ENCODE results near the gene EMILIN3. TPM values are rescaled to one million over a fixed set of nuclear protein-coding genes. Genes with fewer than 3 reads are reported as not detected.

EMILIN3 gene
- total RNA-seq, 1 donor from 2014 or later = 4.2 TPM

DNA sequence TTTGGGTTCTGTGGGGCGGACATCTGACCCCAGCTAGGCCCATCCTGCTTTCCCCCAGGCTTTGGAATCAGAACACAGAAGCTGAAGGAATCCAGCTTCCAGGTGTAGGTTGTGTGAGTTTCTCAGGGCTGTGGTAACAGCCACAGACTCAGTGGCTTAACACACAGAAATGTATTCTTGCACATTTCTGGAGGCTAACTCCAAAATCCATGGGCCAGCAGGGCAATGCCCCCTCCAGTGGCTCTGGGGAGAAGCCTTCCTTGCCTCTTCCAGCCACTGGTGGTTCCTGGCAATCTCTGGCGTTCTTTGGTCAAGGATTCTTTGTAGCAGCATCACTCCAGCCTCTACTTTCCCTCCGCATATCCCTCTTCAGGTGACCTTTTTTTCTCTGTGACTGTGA lies 1.3 kb upstream of the EMILIN3 start:
- H3K36me3 ChIP-seq = no peaks in the 10 kb centered on the region
- TF ChIP-seq, protein P1, sequence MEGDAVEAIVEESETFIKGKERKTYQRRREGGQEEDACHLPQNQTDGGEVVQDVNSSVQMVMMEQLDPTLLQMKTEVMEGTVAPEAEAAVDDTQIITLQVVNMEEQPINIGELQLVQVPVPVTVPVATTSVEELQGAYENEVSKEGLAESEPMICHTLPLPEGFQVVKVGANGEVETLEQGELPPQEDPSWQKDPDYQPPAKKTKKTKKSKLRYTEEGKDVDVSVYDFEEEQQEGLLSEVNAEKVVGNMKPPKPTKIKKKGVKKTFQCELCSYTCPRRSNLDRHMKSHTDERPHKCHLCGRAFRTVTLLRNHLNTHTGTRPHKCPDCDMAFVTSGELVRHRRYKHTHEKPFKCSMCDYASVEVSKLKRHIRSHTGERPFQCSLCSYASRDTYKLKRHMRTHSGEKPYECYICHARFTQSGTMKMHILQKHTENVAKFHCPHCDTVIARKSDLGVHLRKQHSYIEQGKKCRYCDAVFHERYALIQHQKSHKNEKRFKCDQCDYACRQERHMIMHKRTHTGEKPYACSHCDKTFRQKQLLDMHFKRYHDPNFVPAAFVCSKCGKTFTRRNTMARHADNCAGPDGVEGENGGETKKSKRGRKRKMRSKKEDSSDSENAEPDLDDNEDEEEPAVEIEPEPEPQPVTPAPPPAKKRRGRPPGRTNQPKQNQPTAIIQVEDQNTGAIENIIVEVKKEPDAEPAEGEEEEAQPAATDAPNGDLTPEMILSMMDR (IDR thresholded peaks at IDR 0.05; ENCODE audit: borderline replicate concordance) = no peak
- intact Hi-C loops (cut with micrococcal nuclease) = no loop called here
- peaks cover 41% of the 10 kb centered on the region for H3K27me3 ChIP-seq (ENCODE audit: low read depth)
- no peak overlapping the region for H3K27ac ChIP-seq (replicated peaks)
- no peak for DNase-seq
- H3K4me3 ChIP-seq = no peak overlapping the region
- H3K4me1 ChIP-seq = peaks cover 18% of the 10 kb centered on the region
- peaks cover 8% of the 10 kb centered on the region for H3K9me3 ChIP-seq (replicated peaks)

GRCh38 chr20:41367393-41367695 lies 726 bp upstream of the EMILIN3 start:
- no peak for DNase-seq
- H3K4me3 ChIP-seq = peak overlapping the region; percentile 64
- H3K27me3 ChIP-seq (ENCODE audit: low read depth) = peaks cover 41% of the 10 kb centered on the region
- intact Hi-C loops (cut with micrococcal nuclease) = no loop called here
- TF ChIP-seq, protein P1 (IDR thresholded peaks at IDR 0.05; ENCODE audit: borderline replicate concordance) = no peak
- H3K4me1 ChIP-seq = peaks cover 24% of the 10 kb centered on the region
- no peaks in the 10 kb centered on the region for H3K36me3 ChIP-seq
- H3K27ac ChIP-seq (replicated peaks) = peak overlapping the region; percentile 59
- H3K9me3 ChIP-seq (replicated peaks) = peaks cover 8% of the 10 kb centered on the region

DNA sequence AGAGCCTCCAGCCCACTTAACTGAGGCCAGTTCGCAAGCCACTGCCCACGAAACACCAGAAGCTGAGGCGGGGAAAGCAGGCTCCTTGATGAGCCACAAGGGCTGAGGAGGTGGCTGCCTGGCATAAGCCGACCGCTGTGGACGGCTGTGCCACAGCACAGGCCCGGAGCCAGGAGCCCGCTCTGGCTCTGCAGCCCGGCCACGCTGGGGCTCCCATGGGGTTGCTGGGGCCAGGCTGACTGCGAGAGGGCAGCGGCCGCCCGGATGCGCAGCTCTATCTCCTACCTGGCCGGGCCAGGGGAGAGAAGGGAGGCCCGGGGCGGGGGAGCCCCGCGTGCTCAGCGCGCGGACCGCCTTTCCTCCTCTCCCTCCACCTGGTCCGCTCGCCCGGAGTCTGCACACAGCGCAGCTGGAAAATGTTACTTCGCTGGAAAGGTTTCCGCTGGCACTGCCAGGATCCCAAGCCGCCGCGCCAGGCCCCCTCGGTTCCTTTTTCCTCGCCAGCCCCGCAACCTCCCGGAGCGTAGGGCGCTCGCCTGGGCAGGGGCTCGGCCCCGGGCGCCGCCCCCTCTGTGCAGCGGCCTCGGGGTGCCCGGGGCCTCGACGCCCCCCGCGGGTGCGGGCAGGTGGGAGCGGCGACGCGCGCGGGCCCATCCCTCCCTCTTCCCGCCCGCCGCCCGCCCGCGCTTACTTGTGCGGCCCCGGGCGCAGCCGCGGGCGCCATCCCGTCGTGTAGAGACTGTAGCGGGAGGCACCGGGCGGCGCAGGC lies 657 bp downstream of the EMILIN3 start:
- Histone ChIP-seq H3K36me3 (no peaks in the 10 kb centered on the region), H3K4me3 (peak overlapping the region; percentile 64), H3K27me3 (ENCODE audit: low read depth) (peaks cover 41% of the 10 kb centered on the region), H3K9me3 (replicated peaks) (peaks cover 2% of the 10 kb centered on the region), H3K27ac (replicated peaks) (peak overlapping the region; percentile 54), H3K4me1 (peaks cover 38% of the 10 kb centered on the region)
- DNase-seq = no peak
- intact Hi-C loops (cut with micrococcal nuclease) = no loop called here
- TF ChIP-seq, protein P1 (IDR thresholded peaks at IDR 0.05; ENCODE audit: borderline replicate concordance) = no peak

DNA sequence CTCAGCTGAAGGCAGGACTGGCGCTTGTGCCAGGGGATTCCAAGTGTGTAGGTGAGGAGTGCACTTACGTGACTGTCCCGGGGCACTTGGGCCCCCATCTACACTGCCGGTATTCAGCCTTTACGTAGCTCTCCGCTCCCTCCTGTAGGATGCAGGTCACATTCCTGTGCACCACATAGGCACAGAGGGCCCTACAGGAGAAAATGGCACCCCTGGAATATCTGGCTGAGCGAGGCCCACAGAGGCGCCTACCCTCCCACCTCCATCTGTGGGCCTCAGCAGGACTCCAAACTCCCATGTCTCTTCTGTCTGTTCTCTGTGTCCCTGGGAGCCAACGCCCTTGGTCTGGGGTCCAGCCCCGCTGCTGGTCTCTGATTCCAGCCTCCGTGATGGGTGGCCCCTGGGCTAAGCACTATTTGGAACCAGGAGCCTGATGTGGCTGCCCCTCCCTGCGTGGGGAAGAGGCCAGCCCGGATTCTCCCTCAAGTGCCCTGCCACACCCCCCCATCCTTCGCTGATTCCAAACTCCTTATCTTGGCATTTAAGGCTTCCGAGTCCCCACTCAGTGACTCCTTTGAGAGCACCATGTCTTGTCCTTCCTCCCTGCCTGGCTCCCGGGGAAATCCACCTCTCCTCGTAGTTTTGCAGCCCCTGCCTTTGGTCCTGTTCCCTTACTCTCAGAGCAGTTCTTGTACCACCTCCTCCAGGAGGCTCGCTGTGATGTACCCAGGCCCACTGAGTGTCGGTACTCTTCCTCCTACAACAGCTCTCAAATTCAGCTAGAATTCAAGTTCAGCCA lies 1.5 kb downstream of the EMILIN3 start:
- intact Hi-C loops (cut with micrococcal nuclease) = no loop called here
- H3K36me3 ChIP-seq = no peaks in the 10 kb centered on the region
- peaks cover 41% of the 10 kb centered on the region for H3K27me3 ChIP-seq (ENCODE audit: low read depth)
- H3K9me3 ChIP-seq (replicated peaks) = no peaks in the 10 kb centered on the region
- H3K27ac ChIP-seq (replicated peaks) = peak overlapping the region; percentile 54
- peak overlapping the region; percentile 64 for H3K4me3 ChIP-seq
- no peak for DNase-seq
- H3K4me1 ChIP-seq = peaks cover 46% of the 10 kb centered on the region
- TF ChIP-seq, protein P1 (IDR thresholded peaks at IDR 0.05; ENCODE audit: borderline replicate concordance) = no peak

- no peaks in the 10 kb centered on the region for H3K9me3 ChIP-seq (replicated peaks)
- no peak overlapping the region for H3K4me3 ChIP-seq
- no peak for DNase-seq
- H3K27me3 ChIP-seq (ENCODE audit: low read depth) = peaks cover 41% of the 10 kb centered on the region
- TF ChIP-seq, protein P1 (IDR thresholded peaks at IDR 0.05; ENCODE audit: borderline replicate concordance) = no peak
- no peaks in the 10 kb centered on the region for H3K36me3 ChIP-seq
- peaks cover 54% of the 10 kb centered on the region for H3K4me1 ChIP-seq
- H3K27ac ChIP-seq (replicated peaks) = no peak overlapping the region
- intact Hi-C loops (cut with micrococcal nuclease) = no loop called here
These were observed 2.3 kb downstream of the EMILIN3 start for GRCh38 chr20:41364236-41364855.

Measured in left ventricle myocardium inferior (tissue), 1 donor.